HPDE6-E6E7 (cell line): ENCODE measurements around the gene KCNK10.

Source experiments
- DNase-seq: peaks from one replicate; pipeline ENCODE4 v3.0.0; 2011; ENCODE audit warnings: missing footprints; ENCODE audit errors: extremely low spot score

KCNK10 gene

DNA sequence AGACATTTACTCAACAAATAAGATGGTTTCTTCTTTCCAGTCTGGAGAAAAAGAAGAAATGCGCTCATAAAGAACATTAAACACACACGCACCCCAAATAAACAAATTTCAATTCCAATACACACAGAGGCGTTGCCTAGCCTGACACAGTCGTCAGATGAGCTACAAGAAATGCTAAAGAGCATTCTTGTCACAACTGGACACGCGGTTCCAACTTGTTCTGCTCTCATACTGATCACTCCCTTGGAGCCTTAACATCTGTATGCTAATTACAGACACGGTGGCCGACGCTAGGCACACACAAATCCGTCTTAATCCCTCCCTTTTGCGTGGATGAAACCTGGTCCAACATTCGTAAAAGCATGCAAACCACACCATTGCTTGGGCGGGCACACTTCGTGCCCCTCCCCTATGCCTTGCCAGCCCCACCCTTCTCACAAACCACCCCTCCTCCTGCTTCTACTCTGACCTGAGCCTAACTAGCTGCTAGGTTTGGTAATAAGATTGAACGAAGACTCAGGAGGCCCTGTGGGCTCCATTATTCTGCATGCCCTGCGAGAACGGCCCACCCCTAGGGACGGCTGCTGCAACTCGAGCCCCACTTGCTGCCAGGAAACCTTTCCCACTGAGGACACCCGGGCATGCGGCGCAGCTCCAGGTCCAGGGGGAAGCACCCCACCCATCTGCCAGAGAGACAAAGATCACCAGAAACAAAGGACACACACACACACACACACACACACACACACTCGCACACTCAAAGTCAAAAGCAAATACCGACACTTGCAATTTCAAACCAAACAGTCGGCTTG, 1.2 kb downstream of the KCNK10 start:
- DNase-seq = no peak

DNA sequence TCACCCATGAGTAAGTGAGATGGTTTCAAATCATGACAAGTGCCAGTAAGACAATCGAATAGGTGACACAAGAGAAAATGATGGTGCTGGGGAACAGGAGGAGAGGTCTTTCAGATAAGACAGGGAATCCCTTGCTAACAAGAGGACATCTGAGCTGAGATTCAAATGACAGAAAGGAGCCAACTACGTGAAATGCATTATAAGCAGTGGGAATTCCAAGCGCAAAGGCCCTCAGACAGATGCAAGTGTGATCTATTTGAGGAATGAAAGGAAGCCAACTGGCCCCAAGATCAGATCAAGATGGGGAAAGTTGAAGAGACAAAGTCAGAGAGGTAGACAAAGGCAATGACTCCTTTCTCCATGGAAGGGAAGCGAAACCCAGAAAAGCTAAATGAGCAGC, 4.7 kb downstream of the KCNK10 start:
- no peak for DNase-seq

DNA sequence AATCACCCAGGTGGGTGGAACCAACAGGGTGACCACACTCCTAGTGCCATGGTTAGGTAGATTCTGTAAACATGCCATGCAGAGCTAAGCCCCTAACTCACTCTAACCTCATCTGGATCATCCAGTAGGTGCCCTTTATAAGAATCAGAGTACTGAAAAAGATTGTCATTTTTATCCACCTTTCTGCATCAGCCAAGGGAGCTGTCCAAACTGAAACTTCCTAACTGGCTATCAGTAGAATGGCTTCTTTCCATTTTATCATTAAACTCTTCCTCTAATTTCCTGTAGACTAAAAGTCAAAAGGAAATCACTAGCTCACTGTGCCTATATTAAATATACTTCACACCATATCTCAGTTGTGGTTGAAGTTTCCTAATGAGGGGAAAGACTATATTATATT, 6.5 kb downstream of the KCNK10 start:
- no peak for DNase-seq

DNA sequence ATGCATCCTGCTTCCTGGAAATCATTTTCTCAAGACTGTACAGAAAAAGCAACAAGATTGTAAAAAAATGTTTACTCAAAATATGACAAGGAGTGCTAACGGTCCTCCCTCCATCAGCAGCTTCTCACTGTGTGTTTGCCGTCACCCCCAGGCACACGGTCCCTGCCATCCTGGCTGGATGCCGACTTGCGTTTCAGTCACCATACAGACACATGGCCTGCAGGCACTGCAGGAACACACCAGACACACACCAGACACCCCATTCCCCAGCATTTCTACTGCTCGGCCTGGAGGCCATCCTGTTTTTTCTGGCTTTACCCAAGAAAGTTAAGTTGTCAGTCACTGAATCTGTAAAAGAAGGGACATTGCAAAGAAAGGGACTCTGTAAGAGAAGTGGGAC, 10.8 kb downstream of the KCNK10 start:
- no peak for DNase-seq

DNA sequence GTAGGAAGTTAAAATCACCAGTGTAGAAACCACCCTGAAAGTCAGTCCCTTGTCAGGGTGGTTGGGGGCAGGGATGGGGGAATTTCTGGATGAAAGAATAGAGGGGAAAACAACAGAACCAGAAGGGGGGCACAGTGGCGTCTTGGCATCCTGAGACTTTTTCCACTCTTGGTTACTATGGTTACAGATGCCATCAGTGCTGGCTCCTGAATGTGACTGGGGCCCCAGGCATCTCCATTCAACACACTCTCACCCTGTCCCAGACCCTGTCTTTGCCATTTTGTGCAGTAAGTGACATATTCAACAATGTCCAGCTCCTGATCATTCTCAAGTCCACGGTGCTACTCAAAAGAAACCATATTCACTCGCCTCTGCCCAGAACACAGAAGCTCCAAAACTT, 11.3 kb downstream of the KCNK10 start:
- DNase-seq = no peak

DNA sequence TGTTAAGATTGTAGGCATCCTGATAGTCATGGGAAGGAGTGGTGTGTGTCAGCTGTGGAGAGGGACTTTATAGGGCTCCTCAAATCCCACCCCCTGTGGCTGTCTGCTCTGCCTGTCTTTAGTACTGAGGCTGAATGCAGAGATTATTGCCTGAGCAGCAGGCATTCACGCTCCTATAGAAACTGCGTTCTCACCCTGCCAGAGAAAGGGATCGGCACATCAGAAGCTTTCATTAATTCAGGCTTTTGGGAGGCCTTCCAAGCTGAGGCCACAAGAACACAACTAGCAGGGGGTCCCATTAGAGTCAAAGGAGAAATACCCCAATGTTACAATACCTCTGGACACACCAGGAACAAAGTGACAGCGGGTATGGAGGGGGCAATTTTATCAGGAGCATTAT, 12.6 kb downstream of the KCNK10 start:
- no peak for DNase-seq

DNA sequence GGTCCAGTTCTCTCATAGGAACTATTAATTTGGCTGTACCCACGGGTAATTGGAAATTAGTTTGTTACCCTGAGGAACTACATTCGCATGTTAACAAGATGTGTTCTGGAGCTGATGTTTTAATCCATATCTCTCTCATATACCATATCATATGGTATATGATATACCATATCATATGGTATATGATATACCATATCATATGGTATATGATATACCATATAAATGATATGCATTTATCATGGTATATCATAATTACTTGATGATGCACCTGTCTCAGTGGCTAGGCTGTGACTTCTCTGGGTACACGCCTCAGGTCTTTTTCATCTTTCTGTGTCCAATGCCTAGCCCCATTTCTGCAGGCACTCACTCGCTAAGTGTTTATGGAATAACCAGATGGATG, 13.0 kb downstream of the KCNK10 start:
- no peak for DNase-seq

DNA sequence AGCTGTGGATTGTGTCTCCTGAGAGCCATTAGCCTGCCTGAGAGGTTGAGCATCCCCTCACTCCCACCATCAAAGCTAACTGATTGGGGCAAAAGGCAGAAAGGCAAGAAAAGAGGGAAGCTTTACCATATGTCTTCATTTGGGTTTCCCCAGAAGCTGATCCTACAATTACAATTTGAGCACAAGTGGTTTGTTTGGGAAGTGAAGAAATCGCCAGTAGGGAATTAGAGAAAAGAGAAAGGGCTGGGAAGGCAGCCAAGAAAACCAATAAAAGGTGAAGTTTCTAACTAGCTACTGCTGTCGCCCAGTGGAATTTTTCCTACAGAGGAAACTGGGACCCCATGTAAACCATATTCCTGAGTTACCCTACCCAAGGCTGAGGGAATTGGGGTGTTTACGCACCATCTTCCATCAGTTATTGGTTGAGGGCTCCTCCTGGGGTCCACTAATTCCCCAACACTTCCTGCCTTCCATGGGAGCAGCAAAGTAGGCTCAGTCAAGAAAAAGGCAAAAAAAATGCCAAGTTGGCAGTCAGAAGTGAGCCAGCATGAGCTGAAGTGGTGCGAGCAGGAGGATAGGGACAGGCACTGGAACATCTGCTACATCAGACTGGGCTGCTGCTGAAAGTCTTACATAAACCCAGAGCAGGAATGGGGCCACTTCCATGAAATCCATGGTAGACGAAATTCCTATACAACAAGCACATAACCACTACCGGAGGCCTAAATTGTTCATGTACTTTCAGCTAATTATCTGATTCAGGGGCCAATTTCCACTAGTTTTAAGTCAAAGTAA, 17.3 kb downstream of the KCNK10 start:
- DNase-seq = no peak

DNA sequence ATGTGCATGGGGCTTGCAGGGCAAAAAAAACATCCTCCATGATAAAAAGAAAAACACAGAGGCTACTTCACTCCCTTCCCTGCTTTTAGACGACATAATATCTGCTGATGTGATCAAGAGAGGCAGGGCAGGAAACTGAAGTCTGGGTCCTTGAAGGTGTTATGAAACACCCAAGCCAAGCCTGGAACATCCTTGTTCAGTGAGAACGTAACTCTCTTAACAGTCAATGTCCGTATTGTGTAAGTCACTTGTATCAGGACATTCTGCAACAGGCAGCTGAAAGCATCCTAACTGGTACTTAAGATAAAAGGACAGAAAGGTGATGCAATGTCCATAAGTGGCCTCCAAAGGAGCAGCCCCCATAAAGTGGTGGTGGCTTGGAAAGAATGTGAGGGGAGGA, 20.0 kb downstream of the KCNK10 start:
- DNase-seq = no peak

DNA sequence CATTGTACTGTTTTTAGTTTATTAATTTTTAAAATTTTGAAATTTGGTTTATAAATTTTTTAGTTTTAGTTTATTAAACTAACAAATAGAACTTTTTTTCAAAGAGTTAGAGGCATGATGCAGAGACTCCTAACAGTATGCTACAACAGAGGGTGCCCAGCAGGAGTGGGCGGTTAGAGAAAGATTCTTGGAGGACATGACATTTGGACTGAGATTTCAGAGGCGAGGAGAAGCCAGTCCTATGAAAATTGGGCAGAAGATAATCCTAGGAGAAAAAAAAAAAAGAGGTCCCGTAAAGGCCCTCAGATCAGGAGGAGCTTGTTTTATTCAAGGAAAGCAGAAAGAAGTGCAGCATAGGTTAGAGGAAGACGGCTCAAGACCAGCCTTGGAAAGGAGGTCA, 21.7 kb downstream of the KCNK10 start:
- no peak for DNase-seq

DNA sequence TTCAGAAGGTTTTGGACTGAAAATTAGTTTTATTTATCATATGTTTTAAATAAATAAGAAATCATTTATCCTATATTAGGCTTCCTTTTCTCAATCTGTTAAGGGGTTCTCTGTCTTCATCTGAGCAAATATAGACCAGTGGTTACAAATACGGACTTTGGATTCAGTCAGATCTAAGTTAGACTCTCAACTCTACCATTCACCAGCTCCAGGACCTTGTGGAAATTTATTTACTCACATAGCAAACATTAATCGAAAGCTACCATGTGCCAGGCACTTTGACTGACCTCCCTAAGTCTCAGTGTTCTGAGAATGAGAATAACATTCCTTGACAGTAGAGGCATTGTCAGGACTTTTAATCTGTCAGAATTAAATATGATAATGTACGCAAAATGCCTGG, 22.3 kb downstream of the KCNK10 start:
- no peak for DNase-seq

DNA sequence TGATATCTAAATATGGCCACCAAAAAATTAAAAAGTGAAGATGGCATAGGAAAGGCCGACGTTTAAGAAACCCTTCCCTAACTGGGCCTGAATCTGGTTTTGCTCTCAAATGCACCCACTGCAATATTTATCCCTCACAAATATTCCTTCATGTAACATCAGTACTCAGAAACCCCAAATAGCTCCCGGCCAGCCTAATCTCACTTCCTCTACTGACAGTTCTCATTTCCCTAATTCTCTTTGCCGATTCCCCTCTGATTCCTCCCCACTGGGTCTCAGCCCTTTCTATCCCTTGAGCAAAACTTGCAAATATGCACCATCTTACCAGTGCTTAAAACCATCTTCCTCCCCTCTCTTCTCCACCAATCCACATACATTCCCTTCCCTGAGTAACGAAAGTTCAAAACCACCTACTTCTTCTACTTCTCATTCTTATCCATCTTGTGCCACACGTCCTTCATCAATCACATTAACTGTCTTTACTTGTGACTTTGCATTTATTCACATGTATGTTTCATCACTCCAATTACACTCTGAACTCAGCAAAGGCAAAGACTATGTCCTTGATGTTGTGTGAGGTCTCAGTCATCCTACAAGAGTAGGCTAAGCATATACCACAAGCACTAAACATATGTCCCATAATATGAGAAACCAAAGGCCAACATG, 23.1 kb downstream of the KCNK10 start:
- no peak for DNase-seq

DNA sequence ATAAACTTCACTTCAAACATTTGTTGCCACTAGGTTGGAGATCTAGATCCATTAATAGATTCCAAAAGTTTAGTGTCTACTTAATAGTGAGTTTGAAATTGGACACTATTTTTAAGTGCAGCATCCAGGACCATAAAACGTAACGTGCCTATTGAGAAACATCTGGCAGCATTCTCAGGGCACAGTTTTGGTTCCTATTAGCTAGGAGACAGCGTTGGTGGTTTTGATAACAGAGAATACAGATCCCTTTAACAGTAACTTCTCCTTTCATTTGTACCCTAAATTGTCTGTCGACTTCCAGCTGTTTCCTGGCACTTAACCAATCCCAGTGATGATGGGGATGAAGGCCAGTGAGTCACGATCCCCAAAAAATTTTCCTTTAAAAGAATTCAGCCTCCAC, 25.8 kb downstream of the KCNK10 start:
- DNase-seq = no peak

DNA sequence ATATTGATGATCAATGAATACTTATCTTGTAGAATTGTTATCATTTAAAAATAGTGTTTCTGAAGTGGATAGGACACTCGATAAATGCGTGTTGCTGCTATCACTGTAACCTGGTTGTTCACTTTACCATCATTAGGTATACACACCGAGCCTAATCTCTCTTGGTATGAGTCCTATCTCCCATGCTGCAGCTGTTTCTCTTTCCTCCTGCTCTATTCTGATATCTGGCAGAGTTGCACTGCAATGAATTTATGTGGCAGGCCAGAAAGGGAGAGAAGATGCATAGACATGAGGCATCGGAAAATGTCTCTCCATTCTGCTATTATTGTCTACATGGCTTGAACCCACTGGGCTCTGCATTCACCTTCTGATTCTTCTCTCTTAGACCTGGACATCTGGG, 26.7 kb downstream of the KCNK10 start:
- no peak for DNase-seq

DNA sequence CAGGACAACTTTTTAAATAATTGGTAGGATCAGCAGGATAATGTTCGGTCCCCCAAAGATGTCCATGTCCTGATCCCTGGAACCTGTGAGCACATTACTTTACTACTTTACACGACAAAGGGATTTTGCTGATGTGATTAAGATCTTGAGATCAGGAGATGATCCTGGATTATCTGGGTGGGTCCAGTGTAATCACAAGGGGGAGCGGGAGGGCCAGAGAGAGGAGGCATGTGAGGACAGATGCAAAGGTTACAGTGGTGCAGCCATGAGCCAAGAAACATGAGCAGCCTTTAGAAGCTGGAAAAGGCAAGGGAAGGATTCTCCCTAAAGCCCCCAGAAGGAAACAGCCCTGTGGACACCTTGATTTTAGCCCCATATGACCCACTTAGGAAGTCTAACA, 33.1 kb downstream of the KCNK10 start:
- no peak for DNase-seq

DNA sequence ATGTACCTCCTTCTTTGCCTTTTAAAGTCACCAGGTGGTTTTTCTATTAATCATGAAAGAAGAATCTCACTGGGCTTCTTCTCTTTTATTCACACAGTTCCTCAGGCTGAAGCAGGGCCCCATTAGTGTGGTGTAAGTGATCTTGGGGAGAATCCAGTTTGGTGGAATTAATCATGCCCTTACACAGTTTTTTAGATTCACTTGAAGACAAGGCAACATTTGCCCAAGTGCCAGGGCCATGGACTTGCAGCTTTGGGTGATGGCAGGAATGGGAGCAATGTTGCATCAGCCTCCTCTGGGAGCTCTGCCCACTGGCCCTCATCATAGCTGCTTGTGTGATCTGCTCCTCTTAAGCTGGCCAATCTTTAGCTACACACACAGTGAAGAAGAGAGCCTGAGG, 33.8 kb downstream of the KCNK10 start:
- DNase-seq = no peak

DNA sequence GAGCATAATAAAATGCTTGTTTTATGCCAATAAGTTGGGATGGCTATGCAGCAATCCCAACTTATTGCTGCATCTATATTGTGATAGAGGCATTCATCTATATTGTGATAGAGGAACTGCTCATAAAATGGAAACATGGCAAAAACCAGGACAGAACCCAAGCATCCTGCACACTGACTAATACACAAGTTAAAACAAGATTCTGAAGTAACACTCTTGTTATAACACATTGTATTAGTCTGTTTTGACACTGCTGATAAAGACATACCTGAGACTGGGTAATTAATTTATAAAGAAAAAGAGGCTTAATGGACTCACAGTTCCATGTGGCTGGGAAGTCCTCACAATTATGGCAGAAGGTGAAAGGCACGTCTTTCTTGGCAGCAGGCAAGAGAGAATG, 36.8 kb downstream of the KCNK10 start:
- DNase-seq = no peak

DNA sequence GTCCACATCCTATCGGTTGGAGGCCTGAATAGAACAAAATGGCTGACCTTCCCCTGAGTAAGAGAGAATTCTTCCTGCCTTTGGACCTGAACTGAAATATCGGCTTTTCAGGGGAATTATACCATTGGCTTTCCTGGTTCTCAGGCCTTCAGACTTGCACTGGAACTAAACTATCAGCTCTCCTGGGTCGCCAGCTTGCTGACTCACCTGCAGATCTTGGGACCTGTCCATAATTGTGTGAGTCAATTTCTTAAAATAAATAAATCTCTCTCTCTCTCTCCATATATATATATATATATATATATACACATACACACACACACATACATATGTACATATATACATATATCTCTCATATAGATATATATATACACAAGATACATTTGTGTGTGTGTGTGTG, 41.6 kb downstream of the KCNK10 start:
- no peak for DNase-seq

DNA sequence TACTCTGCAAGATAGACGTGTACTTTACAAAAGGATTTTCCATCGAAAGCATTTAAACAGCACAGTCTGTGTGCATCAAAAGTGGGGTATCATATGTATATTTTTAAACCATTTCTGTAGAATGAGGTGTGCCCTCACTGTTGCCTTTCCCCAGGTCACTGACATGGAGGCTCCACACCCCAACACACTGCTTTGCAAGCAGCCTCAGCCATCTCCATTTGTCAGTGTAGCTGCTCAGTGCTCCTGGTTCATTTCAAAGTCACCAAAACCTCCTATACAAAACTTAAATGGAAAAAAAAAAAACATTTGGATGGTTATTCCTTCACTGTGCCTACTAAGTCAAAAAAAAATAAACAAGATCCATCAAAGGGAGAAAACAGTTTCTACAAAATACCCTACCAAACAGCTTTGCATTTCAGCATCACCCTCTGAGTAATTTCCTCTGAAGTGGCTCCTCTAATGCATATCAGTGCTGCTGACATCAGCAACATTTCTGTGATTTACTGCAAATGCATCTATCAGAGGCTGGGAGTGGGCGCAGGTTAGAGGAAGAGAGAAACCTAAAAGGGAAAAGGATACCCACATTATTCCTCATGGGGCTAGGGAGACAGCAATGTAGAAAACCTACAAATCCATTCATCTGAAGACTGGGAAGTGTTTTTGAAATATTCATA, 46.0 kb downstream of the KCNK10 start:
- no peak for DNase-seq

DNA sequence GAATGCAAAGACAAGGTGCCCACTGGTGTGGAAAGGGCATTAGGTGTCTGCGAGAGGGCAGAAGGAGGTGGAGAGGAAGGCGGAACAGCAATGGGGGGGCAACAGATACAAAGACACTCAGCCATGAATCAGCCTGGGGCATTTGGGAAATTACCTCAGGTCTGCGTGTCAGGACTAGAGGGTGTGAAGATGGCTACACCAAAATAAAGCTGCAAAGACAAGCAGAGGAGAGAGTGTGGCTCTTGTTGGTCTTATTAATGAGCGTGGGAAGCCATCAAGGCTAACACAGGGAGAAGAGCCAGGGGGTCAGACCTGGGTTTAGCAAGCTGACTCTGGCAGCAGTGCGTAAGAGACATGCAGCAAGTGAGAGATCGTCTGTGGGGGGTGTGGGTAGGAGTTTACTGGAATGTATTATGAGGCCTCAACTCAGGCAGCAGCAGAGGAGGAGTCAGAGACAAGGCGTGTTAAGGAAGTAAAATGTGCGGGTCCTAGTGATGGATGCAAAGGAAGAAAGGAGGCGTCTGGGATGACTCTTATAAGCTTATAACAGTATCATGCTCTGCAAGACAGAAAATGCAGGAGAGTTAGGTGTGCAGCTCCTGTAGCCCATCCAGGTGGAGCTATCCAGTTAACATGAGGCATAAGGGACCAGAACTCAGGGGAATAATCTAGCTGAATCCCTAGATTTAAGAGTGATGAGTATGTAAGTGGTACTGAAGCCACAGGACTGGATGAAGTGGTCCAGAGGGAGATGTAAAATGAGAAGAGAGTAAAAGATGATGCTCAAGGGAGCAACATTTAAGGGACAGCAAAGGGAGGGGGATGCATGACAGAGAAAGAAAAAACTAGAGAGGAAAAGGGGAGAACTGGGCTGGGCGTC, 50.4 kb downstream of the KCNK10 start:
- no peak for DNase-seq

DNA sequence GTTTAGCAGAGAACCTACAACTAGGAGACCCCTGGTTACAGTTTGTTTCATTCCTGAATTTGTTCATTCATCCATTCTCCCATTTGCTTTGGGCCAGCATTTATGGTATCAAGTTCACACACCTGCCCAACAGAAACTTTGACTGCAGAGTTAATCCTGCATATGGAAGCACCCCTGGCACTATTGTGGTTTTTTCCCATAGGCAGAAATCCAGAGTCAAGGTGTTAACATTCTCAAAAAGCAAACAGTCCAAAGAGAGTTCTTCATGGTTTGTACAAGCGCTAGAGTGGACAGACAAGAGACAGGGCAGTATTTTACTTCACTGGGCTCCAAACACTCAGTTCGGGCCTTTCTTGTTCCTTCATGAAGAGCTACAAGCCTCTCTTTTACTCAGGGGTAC, 51.9 kb downstream of the KCNK10 start:
- DNase-seq = no peak
